ENCODE data around the gene ITGA11.

ITGA11 gene

GRCh38 chr15:68302729-68303128, 129.2 kb downstream of the ITGA11 start:
- no peak for ATAC-seq
- TF ChIP-seq ESRRG (CRISPR knock-in tag; IDR thresholded peaks at IDR 0.05) (no peak), ISL1 (CRISPR knock-in tag; IDR thresholded peaks at IDR 0.05) (no peak), BACH2 (CRISPR knock-in tag; IDR thresholded peaks at IDR 0.05; ENCODE audit: borderline replicate concordance) (no peak), ZFP3 (CRISPR knock-in tag; IDR thresholded peaks at IDR 0.05) (no peak), ARNTL (CRISPR knock-in tag; IDR thresholded peaks at IDR 0.05; ENCODE audit: borderline replicate concordance, low read depth) (no peak), PPARA (CRISPR knock-in tag; IDR thresholded peaks at IDR 0.05; ENCODE audit: borderline replicate concordance) (no peak), PATZ1 (CRISPR knock-in tag; IDR thresholded peaks at IDR 0.05; ENCODE audit: borderline replicate concordance) (no peak), ZNF8 (CRISPR knock-in tag; IDR thresholded peaks at IDR 0.05) (no peak), ZNF565 (CRISPR knock-in tag; conservative IDR thresholded peaks at IDR 0.05; ENCODE audit: low read depth) (no peak), SNAI2 (CRISPR knock-in tag; IDR thresholded peaks at IDR 0.05) (no peak), OSR1 (CRISPR knock-in tag; IDR thresholded peaks at IDR 0.05) (no peak), ZC3H10 (CRISPR knock-in tag; IDR thresholded peaks at IDR 0.05) (no peak), RARB (CRISPR knock-in tag; IDR thresholded peaks at IDR 0.05) (no peak), TOX (CRISPR knock-in tag; IDR thresholded peaks at IDR 0.05; ENCODE audit: borderline replicate concordance) (no peak), CSRNP3 (CRISPR knock-in tag; IDR thresholded peaks at IDR 0.05) (no peak), ZNF70 (CRISPR knock-in tag; IDR thresholded peaks at IDR 0.05) (no peak)
- TF ChIP-seq, protein P1, sequence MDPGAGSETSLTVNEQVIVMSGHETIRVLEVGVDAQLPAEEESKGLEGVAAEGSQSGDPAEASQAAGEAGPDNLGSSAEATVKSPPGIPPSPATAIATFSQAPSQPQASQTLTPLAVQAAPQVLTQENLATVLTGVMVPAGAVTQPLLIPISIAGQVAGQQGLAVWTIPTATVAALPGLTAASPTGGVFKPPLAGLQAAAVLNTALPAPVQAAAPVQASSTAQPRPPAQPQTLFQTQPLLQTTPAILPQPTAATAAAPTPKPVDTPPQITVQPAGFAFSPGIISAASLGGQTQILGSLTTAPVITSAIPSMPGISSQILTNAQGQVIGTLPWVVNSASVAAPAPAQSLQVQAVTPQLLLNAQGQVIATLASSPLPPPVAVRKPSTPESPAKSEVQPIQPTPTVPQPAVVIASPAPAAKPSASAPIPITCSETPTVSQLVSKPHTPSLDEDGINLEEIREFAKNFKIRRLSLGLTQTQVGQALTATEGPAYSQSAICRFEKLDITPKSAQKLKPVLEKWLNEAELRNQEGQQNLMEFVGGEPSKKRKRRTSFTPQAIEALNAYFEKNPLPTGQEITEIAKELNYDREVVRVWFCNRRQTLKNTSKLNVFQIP (CRISPR knock-in tag; IDR thresholded peaks at IDR 0.05; ENCODE audit: borderline replicate concordance, low read depth), result no peak

DNA sequence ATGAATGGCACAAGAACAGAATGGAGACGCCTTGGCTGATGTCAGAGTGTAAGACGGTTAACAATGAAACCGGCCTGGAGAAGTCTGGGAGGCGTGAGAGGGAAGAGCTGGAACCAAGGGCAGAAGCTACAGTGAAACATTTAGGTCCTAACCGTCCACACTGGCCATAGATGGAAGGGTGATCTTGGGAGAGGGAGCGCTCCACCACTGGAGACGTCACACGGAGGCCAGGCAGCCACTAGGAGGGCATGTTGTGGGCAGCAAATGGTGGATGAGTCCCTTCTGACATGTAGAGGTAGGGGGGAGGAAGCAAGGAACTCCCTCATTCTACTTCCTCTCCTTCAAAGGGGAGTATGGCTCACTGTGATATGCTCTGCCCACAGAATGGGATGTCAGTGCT, 130.7 kb downstream of the ITGA11 start:
- ATAC-seq, result no peak
- TF ChIP-seq CSDC2 (CRISPR knock-in tag; IDR thresholded peaks at IDR 0.05) (no peak), BACH2 (CRISPR knock-in tag; IDR thresholded peaks at IDR 0.05; ENCODE audit: borderline replicate concordance) (no peak), CREB5 (CRISPR knock-in tag; IDR thresholded peaks at IDR 0.05; ENCODE audit: low read depth) (no peak), TCF4 (CRISPR knock-in tag; IDR thresholded peaks at IDR 0.05; ENCODE audit: borderline replicate concordance) (no peak), ISL1 (CRISPR knock-in tag; IDR thresholded peaks at IDR 0.05) (no peak), ZC3H10 (CRISPR knock-in tag; IDR thresholded peaks at IDR 0.05) (no peak), ZNF8 (CRISPR knock-in tag; IDR thresholded peaks at IDR 0.05) (no peak), OSR1 (CRISPR knock-in tag; IDR thresholded peaks at IDR 0.05) (no peak), CSRNP3 (CRISPR knock-in tag; IDR thresholded peaks at IDR 0.05) (no peak), TOX (CRISPR knock-in tag; IDR thresholded peaks at IDR 0.05; ENCODE audit: borderline replicate concordance) (no peak), RARB (CRISPR knock-in tag; IDR thresholded peaks at IDR 0.05) (no peak), ESRRG (CRISPR knock-in tag; IDR thresholded peaks at IDR 0.05) (no peak), ZFP3 (CRISPR knock-in tag; IDR thresholded peaks at IDR 0.05) (no peak), PPARA (CRISPR knock-in tag; IDR thresholded peaks at IDR 0.05; ENCODE audit: borderline replicate concordance) (no peak), ZNF565 (CRISPR knock-in tag; conservative IDR thresholded peaks at IDR 0.05; ENCODE audit: low read depth) (no peak), ZNF70 (CRISPR knock-in tag; IDR thresholded peaks at IDR 0.05) (no peak), PATZ1 (CRISPR knock-in tag; IDR thresholded peaks at IDR 0.05; ENCODE audit: borderline replicate concordance) (no peak), GLIS3 (CRISPR knock-in tag; IDR thresholded peaks at IDR 0.05) (no peak)
- TF ChIP-seq, protein P1 (CRISPR knock-in tag; IDR thresholded peaks at IDR 0.05; ENCODE audit: borderline replicate concordance, low read depth), result no peak

Measured in SK-N-SH treated with all-trans-retinoic acid at 6 μM for 48 hours (cell line).